GM18526 (cell line): Measurements from ENCODE around the gene ROBO2.

Experiments
- POLR2A ChIP-seq: IDR thresholded peaks from 3 replicates; pipeline ENCODE4 v1.6.1; 2011; ENCODE audit not compliant: insufficient read length; ENCODE audit errors: extremely low read depth

Gene ROBO2

GRCh38 chr3:77146004-77146403 is 106.1 kb downstream of the ROBO2 start:
- no peak for TF ChIP-seq POLR2A

- TF ChIP-seq POLR2A, result no peak
Observed at GRCh38 chr3:77147836-77148578, 108.1 kb downstream of the ROBO2 start.

GRCh38 chr3:77149382-77149781 is 109.5 kb downstream of the ROBO2 start:
- no peak for TF ChIP-seq POLR2A

DNA sequence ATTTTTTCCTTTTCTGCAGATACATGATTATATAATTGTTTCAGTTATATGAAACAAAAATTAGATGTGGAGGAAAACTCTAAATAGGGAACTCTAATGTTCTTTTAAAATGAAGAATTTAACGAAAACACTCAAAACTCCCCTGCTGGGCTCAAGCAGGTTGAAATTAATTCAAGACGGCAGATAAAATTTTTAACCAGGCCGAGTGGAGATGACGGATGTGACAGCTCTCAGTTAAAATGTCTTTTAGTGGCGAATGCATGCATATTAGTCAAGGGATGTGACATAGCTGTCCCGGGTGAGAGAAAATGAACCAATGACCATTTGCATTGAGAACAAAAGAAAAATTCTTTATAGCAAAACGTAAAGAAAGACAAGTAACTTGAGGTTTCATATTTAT is 110.1 kb downstream of the ROBO2 start:
- TF ChIP-seq POLR2A, result no peak

DNA sequence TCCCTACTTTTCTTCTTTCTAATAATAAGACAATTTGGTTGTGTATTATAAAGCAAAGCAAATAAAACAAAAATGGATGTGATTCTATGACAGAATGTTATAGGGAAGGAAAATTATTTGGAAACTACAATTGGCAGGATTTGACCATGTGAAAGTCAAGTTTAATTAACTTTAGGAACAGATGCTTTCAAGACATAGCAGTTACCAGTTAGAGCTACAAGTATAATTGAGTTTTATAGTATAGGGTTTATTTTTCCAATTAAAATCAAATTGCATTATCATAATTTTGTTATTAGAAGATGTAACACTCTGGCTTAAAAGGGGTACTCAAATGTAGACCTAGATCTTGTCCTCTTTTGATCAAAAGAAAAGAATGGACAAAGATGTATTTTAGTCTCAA is 110.9 kb downstream of the ROBO2 start:
- TF ChIP-seq POLR2A, result no peak

DNA sequence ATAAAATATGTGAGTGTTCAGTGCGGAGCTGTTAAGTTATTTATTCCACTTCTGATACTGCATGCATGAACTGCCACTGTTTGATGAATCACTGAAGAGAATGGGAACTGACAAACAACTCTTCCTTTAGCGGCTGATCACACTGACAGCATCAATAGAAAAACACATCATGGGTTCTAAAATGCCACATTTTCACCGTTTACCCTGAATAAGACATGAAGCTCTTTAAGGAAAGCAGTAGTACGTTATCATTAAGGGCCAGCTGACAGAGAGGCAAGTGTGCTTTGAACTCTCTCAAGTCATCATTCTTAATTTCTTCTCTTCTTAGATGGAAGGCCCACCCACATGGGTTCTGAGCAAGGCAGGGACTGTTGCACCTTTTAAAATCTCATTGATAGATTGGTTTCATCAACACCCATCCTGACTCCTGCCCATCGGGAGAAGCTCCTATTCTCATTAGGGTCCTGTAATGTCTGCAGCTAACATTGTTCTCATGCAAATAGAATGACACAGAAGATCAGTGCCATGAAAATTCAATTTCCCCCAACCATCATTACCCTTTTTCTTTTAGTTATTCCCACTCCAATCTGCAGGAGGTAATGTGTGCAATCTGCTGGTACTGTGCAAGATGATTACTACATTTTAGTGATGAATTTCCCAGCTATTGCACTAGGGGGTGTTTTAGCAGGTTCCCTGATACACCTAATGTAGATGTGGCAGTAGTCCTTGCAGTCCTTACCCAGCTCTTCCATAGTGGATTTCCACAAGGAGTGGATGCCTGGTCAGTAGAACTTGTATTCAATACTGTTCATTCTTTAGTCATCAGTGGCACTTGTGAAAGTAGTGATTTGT is 119.1 kb downstream of the ROBO2 start:
- no peak for TF ChIP-seq POLR2A

DNA sequence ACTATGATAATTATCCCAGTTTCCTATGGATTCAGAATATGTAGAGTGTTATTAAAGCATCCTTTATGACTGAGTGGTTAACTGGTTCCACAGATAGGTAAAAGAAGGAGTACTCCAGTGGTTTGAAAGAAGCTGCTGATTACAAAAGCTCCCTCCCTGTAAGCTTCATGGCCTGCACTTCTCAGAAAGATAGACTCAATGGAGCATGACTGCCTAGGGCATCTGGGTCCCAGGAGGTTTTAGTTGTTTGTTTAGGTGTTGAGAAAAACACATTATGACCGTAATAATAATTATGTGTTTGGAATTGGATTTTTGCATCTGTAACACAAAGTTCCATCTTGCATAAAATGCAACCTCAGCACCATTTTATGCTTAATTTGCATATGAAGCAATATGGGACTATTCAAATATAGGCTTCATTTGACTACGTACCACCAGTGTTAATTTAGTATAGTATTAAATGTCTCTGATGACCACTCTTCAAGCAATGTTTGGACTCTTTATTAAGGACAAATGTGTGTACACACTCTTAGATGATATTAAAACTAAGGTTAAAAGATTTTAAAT is 121.1 kb downstream of the ROBO2 start:
- no peak for TF ChIP-seq POLR2A

- no peak for TF ChIP-seq POLR2A
Observed at GRCh38 chr3:77169823-77170222, 129.9 kb downstream of the ROBO2 start.

GRCh38 chr3:77171026-77171425 is 131.1 kb downstream of the ROBO2 start:
- no peak for TF ChIP-seq POLR2A

GRCh38 chr3:77179762-77180161 is 139.9 kb downstream of the ROBO2 start:
- TF ChIP-seq POLR2A, result no peak

DNA sequence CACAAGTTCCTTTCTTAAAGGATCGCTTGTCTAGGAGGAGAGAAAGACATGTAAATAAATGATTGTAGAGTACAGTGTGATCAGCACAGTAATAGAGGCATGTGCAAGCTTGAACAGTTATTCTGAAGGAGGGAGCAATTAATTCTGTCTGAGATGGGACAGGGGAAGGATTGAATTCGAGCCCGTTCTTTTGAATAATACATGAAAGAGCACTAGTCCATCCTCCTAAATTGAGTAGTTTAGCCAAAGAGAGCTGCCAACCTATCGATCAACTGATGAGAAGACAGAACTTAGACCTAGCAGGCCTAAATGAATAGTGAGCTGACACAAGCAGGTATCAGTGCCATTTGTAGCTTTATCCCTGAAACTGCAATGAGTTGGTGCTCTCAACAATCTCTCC is 142.4 kb downstream of the ROBO2 start:
- TF ChIP-seq POLR2A, result no peak

- no peak for TF ChIP-seq POLR2A
Observed at GRCh38 chr3:77186319-77186718, 146.4 kb downstream of the ROBO2 start.

DNA sequence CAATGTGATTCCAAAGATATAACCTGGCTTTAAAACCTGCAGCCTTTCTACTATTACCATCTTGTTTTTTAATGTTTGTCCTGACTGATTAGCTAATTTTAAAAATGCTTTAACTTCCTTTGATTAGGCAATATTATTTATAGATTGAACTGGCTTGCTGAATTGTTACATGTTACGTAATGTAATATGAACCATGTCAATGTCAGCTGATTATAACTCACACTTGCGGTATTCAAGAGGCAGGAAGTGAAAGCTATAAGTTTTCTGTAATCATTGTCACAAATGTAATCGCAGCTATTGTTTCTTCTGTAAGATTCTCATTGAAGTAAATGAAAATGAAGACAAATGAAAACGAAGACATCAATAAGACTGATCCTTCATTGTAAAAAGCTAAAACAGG is 146.8 kb downstream of the ROBO2 start:
- no peak for TF ChIP-seq POLR2A

DNA sequence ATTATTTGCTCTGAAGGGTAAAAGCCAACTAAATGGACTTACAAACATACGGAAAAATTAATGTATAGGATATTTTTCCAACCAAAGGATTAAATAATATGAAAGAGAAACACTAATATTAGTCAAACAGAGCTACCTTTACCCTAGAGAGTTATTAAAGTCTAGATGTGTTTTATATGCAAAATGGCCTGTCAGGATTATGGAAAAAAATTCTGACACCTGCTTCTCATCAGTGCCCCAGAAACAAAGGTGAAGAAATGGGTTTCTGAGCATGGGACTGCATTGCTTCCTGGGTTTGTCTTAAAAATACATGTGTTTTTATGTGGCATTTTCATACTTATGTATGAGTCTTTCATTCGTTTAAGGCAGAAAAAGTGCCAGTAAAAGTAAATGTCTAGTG is 148.3 kb downstream of the ROBO2 start:
- TF ChIP-seq POLR2A, result no peak

DNA sequence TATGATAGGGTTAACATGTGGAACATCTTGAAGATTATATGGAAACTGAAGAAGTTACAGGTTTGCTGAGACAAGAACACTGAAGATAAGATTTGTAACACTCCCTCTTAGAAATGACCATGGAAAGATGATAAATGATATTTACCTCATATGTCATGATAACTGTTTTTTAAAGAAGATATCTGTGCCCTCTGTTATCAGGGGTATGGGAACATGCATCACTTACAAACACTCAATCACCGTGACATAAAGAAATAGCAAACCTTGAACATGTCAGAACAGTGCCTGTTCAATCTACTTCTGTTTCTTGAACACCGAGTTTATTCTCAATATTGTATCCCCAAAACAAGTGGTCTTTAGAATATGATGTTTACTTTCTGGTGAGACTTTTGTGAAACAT is 149.4 kb downstream of the ROBO2 start:
- no peak for TF ChIP-seq POLR2A

DNA sequence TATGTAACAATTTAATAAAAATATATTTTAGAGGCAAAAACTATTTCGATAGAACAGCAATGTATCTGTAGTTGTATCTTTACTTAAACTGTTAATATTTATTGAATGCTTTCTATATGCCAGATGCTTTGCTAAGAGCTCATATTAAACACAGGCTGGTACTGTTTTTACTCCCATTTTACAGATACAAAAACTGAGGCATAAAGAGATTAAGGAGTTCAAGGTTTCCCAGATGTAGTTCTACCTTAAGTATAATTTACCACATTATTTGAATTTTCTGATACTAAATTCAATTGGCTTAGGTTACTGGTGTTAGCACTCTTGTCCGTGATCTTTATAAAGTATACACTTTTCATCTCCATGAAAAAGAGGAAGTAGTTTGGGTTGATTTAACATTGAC is 149.8 kb downstream of the ROBO2 start:
- TF ChIP-seq POLR2A, result no peak
